GM12801 (cell line): ENCODE results near the gene ABCC2.

ENCODE experiments used
- TF ChIP-seq, protein P1 (sequence below): IDR thresholded peaks from one replicate; pipeline ENCODE4 v1.5.1; 2011; ENCODE audit warnings: control low read depth; ENCODE audit not compliant: insufficient read length; ENCODE audit errors: extremely low read depth

ABCC2 gene

DNA sequence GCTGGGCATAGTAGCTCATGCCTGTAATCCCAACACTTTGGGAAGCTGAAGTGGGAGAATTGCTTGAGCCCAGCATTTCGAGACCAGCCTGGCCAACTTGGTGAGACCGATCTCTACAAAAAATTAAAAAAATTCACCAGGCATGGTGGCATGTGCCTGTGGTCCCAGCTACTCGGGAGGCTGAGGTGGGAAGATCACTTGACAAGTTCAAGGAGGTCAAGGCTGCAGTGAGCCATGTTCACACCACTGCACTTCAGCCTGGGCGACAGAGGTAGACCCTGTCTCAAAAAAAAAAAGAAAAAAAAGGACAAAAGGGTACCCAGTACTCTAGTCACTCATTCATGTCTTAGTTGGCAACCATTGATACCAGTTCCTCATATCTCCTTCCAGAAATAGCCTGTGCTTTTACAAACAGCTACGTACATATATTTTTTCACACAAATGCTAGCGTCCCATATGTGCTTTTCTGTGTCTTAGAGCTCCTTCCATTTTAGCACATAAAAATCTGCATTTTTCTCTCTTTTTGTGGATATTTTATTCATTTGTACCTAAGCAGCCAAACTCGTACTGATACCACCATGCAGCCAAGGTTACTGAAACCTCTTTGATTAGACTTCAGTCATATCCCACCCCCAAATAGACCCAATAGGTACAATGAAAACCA is 5.5 kb downstream of the ABCC2 start:
- TF ChIP-seq, protein P1, sequence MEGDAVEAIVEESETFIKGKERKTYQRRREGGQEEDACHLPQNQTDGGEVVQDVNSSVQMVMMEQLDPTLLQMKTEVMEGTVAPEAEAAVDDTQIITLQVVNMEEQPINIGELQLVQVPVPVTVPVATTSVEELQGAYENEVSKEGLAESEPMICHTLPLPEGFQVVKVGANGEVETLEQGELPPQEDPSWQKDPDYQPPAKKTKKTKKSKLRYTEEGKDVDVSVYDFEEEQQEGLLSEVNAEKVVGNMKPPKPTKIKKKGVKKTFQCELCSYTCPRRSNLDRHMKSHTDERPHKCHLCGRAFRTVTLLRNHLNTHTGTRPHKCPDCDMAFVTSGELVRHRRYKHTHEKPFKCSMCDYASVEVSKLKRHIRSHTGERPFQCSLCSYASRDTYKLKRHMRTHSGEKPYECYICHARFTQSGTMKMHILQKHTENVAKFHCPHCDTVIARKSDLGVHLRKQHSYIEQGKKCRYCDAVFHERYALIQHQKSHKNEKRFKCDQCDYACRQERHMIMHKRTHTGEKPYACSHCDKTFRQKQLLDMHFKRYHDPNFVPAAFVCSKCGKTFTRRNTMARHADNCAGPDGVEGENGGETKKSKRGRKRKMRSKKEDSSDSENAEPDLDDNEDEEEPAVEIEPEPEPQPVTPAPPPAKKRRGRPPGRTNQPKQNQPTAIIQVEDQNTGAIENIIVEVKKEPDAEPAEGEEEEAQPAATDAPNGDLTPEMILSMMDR: no peak

DNA sequence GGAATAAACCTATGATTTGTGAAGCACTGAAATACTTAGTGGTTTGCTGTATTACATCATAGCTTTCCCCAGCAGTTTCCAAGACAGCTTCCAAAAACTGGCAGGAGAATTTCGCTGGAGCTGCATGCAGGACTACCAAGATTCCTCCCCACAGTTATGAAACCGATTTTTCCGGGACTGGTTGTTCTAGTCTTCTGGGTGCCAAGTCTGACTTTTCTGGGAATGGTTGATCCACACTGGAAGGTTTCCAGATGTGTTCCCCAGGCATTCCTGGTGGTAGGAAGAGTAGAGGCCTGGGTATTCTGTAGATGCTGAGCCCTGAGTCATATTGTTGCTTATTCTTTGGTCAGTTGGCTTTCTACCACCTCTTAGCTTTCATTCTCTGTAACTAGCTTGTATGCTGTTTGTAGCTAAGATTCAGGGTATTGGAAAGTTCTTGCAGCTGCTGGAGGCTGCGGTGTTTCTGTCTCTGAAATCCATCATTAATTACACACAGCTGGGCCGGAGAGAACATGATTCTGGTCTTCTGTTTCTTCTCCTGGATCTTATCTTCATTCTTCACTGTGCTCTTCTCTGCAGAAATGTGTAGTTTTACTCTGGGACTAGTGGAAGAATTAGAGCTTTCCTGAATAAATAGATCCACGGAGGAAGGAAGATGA is 6.3 kb downstream of the ABCC2 start:
- TF ChIP-seq, protein P1: no peak

DNA sequence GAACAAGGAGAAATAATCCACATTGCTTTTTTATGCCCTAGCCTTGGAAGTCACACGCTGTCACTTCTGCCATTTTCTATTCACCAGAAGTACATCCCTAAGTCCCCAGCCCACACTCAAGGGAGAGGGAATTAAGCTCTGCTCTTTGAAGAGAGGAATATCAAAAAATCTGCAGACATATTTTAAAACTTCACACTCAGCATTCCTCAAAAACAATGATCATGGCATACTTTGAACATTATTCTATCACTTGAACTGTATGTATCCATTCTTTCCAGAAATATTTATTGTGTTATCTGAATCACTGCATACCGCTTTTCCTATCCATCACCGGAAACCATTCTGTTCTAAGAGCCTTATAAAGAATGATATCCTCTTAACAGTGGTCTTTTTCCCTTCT is 9.4 kb downstream of the ABCC2 start:
- TF ChIP-seq, protein P1: no peak

DNA sequence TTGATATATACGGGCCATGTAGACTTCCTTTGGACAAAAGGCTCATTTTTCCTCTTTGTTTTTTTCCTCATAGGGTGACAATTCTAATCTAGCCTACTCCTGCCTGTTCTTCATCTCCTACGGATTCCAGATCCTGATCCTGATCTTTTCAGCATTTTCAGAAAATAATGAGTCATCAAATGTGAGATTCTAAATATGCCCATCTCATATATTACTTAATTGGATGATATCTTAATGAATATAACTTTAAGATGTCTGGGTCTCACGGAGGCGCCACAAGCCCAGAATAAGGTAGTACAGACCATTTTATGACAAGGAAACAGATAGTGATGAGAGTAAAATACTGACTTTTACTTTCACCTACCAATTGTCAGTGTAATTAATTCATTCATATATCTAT is 11.4 kb downstream of the ABCC2 start:
- TF ChIP-seq, protein P1: no peak

DNA sequence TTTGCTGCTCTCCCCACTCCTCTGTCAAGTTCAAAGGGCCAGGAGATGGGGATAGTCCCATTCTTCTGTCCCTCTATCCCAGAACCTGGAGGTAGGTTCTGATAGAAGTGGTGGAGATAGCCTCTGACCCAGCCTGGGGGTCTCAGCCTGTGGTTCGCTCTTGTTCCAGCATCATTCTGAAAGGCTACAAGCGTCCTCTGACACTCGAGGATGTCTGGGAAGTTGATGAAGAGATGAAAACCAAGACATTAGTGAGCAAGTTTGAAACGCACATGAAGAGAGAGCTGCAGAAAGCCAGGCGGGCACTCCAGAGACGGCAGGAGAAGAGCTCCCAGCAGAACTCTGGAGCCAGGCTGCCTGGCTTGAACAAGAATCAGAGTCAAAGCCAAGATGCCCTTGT is 14.5 kb downstream of the ABCC2 start:
- TF ChIP-seq, protein P1: no peak

DNA sequence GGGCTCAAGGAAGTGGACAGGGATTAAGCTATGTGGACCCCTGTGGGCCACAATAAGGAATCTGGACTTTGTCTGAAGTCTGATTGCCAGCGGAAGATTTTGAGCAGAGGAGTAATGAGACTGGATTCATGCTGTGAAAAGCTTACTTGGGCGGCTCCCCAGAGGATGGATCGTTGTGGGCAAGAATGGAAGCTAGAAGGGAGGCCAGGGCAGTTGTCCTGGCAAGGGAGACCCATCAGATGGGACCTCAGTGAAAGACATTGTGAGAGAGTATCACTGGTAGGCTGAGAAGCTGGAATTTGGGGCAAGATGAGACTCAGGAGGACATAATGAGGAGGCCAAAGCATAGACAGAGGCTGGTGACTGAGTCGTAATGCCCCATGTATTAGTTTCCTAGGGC is 15.6 kb downstream of the ABCC2 start:
- TF ChIP-seq, protein P1: no peak

DNA sequence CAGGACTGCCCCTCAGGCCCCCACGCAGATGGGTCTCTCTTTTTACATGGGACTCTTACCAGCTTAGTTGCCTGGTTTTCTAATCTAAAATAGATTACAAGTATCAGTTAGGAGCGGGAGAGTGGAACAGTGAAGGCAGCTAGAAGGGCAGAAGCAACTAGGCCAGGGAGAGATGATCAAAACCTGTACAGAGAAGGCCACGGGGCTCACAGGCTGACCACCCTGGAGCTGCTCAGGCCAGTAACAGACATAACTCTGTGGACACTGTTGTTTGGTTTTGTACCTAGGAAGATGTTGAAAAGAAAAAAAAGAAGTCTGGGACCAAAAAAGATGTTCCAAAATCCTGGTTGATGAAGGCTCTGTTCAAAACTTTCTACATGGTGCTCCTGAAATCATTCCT is 16.5 kb downstream of the ABCC2 start:
- TF ChIP-seq, protein P1: no peak
